CD4-positive, CD25-positive, alpha-beta regulatory T cell (primary cell): ENCODE data around the gene EFNA3. TPM values are rescaled to one million over a fixed set of nuclear protein-coding genes. Genes with fewer than 3 reads are reported as not detected.

Source experiments
- ATAC-seq, 2 donors: fragments of 150-1000 bp; cut with Tn5 transposase; one replicate each; pipeline ENCODE4 v1.10.0; 2021; ENCODE audit warnings: low read depth in 2 of 2, moderate number of reproducible peaks in 2 of 2, moderate library complexity in 1 of 2
- DNase-seq, 3 donors: peaks; one replicate each; pipeline versions ENCODE4 v3.0.0 to v3.0.0-alpha.2; 2012 to 2022; ENCODE audit warnings: mixed read lengths in 1 of 3
- H3K27ac ChIP-seq: one replicate; pipeline ENCODE4 v1.7.0; 2013; ENCODE audit warnings: mild to moderate bottlenecking, low read length; ENCODE audit not compliant: insufficient read depth, poor library complexity, severe bottlenecking
- H3K27me3 ChIP-seq: one replicate; pipeline ENCODE4 v1.7.0; 2013; ENCODE audit warnings: low read length; ENCODE audit not compliant: control insufficient read depth, insufficient read depth
- H3K36me3 ChIP-seq: one replicate; pipeline ENCODE4 v1.7.0; 2013; ENCODE audit warnings: mild to moderate bottlenecking, low read length, moderate library complexity; ENCODE audit not compliant: control insufficient read depth, insufficient read depth
- H3K4me1 ChIP-seq: 2 replicates; pipeline ENCODE4 v1.7.0; 2013; ENCODE audit warnings: mild to moderate bottlenecking, low read length; ENCODE audit not compliant: insufficient read depth, control insufficient read depth, poor library complexity, severe bottlenecking
- H3K4me3 ChIP-seq: one replicate; pipeline ENCODE4 v1.7.0; 2013; ENCODE audit warnings: low read depth, mild to moderate bottlenecking, low read length, moderate library complexity
- H3K9me3 ChIP-seq, 2 experiments: 1 replicate in 1 of 2; 2 replicates in 1 of 2; pipeline ENCODE4 v1.7.0; 2013; ENCODE audit warnings: low read length in 2 of 2, mild to moderate bottlenecking in 1 of 2, moderate library complexity in 1 of 2; ENCODE audit not compliant: control insufficient read depth in 2 of 2
- H3K27ac Mint-ChIP-seq, 3 donors: one replicate each; pipeline ENCODE4 v1.8.0; 2020 to 2022; ENCODE audit warnings: mild to moderate bottlenecking in 3 of 3, mixed read lengths in 3 of 3, moderate library complexity in 2 of 3
- H3K27me3 Mint-ChIP-seq: one replicate; pipeline ENCODE4 v1.8.0; 2022; ENCODE audit warnings: mild to moderate bottlenecking, mixed read lengths
- H3K36me3 Mint-ChIP-seq: one replicate; pipeline ENCODE4 v1.8.0; 2020; ENCODE audit warnings: mixed read lengths
- H3K4me1 Mint-ChIP-seq, 4 donors: one replicate each; pipeline ENCODE4 v1.8.0; 2020 to 2022; ENCODE audit warnings: mixed read lengths in 4 of 4, mild to moderate bottlenecking in 1 of 4
- H3K4me3 Mint-ChIP-seq, 4 donors: one replicate each; pipeline ENCODE4 v1.8.0; 2020 to 2022; ENCODE audit warnings: mild to moderate bottlenecking in 4 of 4, mixed read lengths in 4 of 4, moderate library complexity in 3 of 4
- H3K9me3 Mint-ChIP-seq, 7 donors: one replicate each; pipeline ENCODE4 v1.8.0; 2020 to 2022; ENCODE audit warnings: mixed read lengths in 7 of 7, mild to moderate bottlenecking in 3 of 7, moderate library complexity in 2 of 7
- polyA plus RNA-seq, 4 donors: library from polyadenylated mRNA; unstranded; fragments of 300-500 nt; fragmentation: Illumina TruSeq; gene quantifications; one replicate each; pipeline ENCODE4 v1.2.3, GENCODE V29; 2021
- total RNA-seq: library from RNA; stranded (reverse); gene quantifications from one replicate; pipeline ENCODE4 v1.2.3, GENCODE V29; 2022

The EFNA3 gene
- total and polyA plus RNA-seq, 5 donors from 2014 or later, result 0.42 to 1.2 (median 0.63) TPM

DNA sequence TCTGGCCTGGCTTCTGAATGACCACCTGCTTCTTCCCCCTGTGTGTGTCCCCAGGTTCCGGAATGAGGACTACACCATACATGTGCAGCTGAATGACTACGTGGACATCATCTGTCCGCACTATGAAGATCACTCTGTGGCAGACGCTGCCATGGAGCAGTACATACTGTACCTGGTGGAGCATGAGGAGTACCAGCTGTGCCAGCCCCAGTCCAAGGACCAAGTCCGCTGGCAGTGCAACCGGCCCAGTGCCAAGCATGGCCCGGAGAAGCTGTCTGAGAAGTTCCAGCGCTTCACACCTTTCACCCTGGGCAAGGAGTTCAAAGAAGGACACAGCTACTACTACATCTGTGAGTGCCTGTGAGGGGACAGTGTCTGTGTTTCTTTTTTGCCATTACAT lies 52.6 kb downstream of the EFNA3 start:
- no peak for ATAC-seq
- peaks cover 6% of the 10 kb centered on the region for H3K36me3 Mint-ChIP-seq
- H3K4me3 ChIP-seq, result no peak overlapping the region
- H3K27me3 Mint-ChIP-seq, result peaks cover 46% of the 10 kb centered on the region
- no peak for DNase-seq
- H3K4me1 Mint-ChIP-seq, result peaks cover 7 to 61% (median 32%) of the 10 kb centered on the region in 4 donors
- no peaks in the 10 kb centered on the region for H3K9me3 ChIP-seq
- H3K27ac Mint-ChIP-seq, result peak overlapping the region in 1 of 3 donors; percentile 18
- no peaks in the 10 kb centered on the region for H3K9me3 Mint-ChIP-seq
- H3K27me3 ChIP-seq, result peaks cover 9% of the 10 kb centered on the region
- peaks cover 43% of the 10 kb centered on the region for H3K4me1 ChIP-seq
- H3K4me3 Mint-ChIP-seq, result peak overlapping the region in 1 of 4 donors; percentile 81
- H3K36me3 ChIP-seq, result no peaks in the 10 kb centered on the region
- no peak overlapping the region for H3K27ac ChIP-seq

DNA sequence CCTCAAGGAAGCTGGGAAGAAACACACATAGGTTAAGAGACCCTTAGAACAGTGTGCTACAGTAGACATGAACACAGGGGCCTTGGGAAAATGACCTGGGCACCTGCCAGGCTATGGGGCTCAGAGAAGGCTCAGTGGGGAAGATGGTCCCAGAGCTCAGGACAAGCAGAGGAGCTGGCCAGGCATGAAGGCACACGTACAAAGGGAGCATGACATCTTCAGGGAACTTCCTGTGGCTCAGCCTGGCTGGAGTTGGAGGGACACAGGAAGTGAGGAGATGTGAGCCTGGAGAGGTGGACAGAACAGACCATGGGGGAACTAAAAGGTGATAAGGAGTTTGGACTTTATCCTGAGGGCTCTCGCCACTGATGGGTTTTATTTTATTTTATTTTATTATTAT lies 53.2 kb downstream of the EFNA3 start:
- Histone ChIP-seq H3K27ac (no peak overlapping the region), H3K27me3 (peaks cover 8% of the 10 kb centered on the region), H3K4me1 (peaks cover 41% of the 10 kb centered on the region), H3K36me3 (no peaks in the 10 kb centered on the region), H3K9me3 (no peaks in the 10 kb centered on the region), H3K4me3 (no peak overlapping the region)
- H3K27me3 Mint-ChIP-seq, result peaks cover 42% of the 10 kb centered on the region
- no peak for DNase-seq
- peaks cover 9 to 62% (median 33%) of the 10 kb centered on the region in 4 donors for H3K4me1 Mint-ChIP-seq
- no peaks in the 10 kb centered on the region for H3K9me3 Mint-ChIP-seq
- H3K36me3 Mint-ChIP-seq, result peaks cover 6% of the 10 kb centered on the region
- ATAC-seq, result no peak
- H3K4me3 Mint-ChIP-seq, result peak overlapping the region in 3 of 4 donors; percentile 29 to 81 (median 50)
- H3K27ac Mint-ChIP-seq, result no peak overlapping the region

DNA sequence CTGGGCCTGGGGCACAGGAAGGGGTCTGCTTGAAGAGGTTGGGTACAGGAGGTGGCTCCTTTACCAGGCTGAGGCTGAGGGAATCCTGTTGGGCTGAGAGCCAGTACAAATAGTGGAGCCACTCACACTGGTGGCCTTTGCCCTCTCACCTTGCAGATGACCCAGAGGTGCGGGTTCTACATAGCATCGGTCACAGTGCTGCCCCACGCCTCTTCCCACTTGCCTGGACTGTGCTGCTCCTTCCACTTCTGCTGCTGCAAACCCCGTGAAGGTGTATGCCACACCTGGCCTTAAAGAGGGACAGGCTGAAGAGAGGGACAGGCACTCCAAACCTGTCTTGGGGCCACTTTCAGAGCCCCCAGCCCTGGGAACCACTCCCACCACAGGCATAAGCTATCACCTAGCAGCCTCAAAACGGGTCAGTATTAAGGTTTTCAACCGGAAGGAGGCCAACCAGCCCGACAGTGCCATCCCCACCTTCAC lies 55.2 kb downstream of the EFNA3 start:
- peak overlapping the region in 2 of 3 donors; percentile 0 to 56 for H3K27ac Mint-ChIP-seq

GRCh38 chr1:155134322-155134721 lies 55.7 kb downstream of the EFNA3 start:
- H3K4me1 Mint-ChIP-seq, result peaks cover 13 to 62% (median 38%) of the 10 kb centered on the region in 4 donors

More for the DNA sequence above, 55.2 kb downstream of the EFNA3 start:
- ATAC-seq, result no peak
- Mint-ChIP-seq H3K36me3 (peaks cover 6% of the 10 kb centered on the region), H3K4me1 (peaks cover 13 to 64% (median 36%) of the 10 kb centered on the region in 4 donors), H3K4me3 (peak overlapping the region in 3 of 4 donors; percentile 95 to 99 (median 95)), H3K27me3 (peaks cover 25% of the 10 kb centered on the region), H3K9me3 (no peaks in the 10 kb centered on the region)
- Histone ChIP-seq H3K9me3 (no peaks in the 10 kb centered on the region), H3K36me3 (no peaks in the 10 kb centered on the region), H3K27me3 (no peaks in the 10 kb centered on the region), H3K4me3 (no peak overlapping the region), H3K27ac (no peak overlapping the region), H3K4me1 (peaks cover 29% of the 10 kb centered on the region)
- DNase-seq, result no peak

GRCh38 chr1:155134880-155135414 lies 56.3 kb downstream of the EFNA3 start:
- Mint-ChIP-seq H3K27ac (peak overlapping the region; percentile 98 to 99 (median 98)), H3K4me3 (peak overlapping the region; percentile 95 to 100 (median 97)), H3K27me3 (peaks cover 14% of the 10 kb centered on the region), H3K4me1 (peaks cover 13 to 61% (median 37%) of the 10 kb centered on the region in 4 donors), H3K36me3 (peaks cover 6% of the 10 kb centered on the region), H3K9me3 (no peaks in the 10 kb centered on the region)
- H3K36me3 ChIP-seq, result no peaks in the 10 kb centered on the region
- H3K4me3 ChIP-seq, result peak overlapping the region; percentile 90
- peak overlapping the region; percentile 98 for H3K27ac ChIP-seq
- DNase-seq (peak in 1 of 3 donors; percentile 36), ATAC-seq (no peak)
- H3K9me3 ChIP-seq, result no peaks in the 10 kb centered on the region
- H3K4me1 ChIP-seq, result peaks cover 25% of the 10 kb centered on the region
- no peaks in the 10 kb centered on the region for H3K27me3 ChIP-seq

More at GRCh38 chr1:155134322-155134721, 55.7 kb downstream of the EFNA3 start:
- DNase-seq (no peak), ATAC-seq (no peak)
- Histone ChIP-seq H3K4me3 (no peak overlapping the region), H3K4me1 (peaks cover 24% of the 10 kb centered on the region), H3K27me3 (no peaks in the 10 kb centered on the region), H3K9me3 (no peaks in the 10 kb centered on the region), H3K36me3 (no peaks in the 10 kb centered on the region), H3K27ac (no peak overlapping the region)
- Mint-ChIP-seq H3K9me3 (no peaks in the 10 kb centered on the region), H3K27me3 (peaks cover 20% of the 10 kb centered on the region), H3K27ac (peak overlapping the region in 1 of 3 donors; percentile 98), H3K4me3 (peak overlapping the region; percentile 95 to 100 (median 97)), H3K36me3 (peaks cover 6% of the 10 kb centered on the region)

- peak; percentile 84 to 87 for ATAC-seq
- Mint-ChIP-seq H3K27ac (peak within 1 kb of the TSS; percentile 98 to 99 (median 98)), H3K4me3 (peak within 1 kb of the TSS; percentile 95 to 100 (median 97)), H3K9me3 (no peaks in the 10 kb centered on the region), H3K4me1 (peaks cover 13 to 61% (median 40%) of the 10 kb centered on the region in 4 donors), H3K36me3 (peaks cover 6% of the 10 kb centered on the region), H3K27me3 (peaks cover 14% of the 10 kb centered on the region)
- DNase-seq, result peak; percentile 90 to 95 (median 91)
- Histone ChIP-seq H3K4me1 (peaks cover 29% of the 10 kb centered on the region), H3K9me3 (no peaks in the 10 kb centered on the region), H3K27me3 (no peaks in the 10 kb centered on the region), H3K4me3 (peak within 1 kb of the TSS; percentile 90), H3K36me3 (no peaks in the 10 kb centered on the region), H3K27ac (peak within 1 kb of the TSS; percentile 98)
Observed at GRCh38 chr1:155135415-155136028, 56.9 kb downstream of the EFNA3 start, which contains the start of gene SLC50A1. Gene SLC50A1, plus strand, starts transcription at chr1:155135852. Its CDS starts 60 bp downstream, at chr1:155135912.

- Histone ChIP-seq H3K36me3 (no peaks in the 10 kb centered on the region), H3K4me1 (peaks cover 33% of the 10 kb centered on the region), H3K27ac (peak overlapping the region; percentile 98), H3K4me3 (peak overlapping the region; percentile 52), H3K27me3 (peaks cover 4% of the 10 kb centered on the region), H3K9me3 (no peaks in the 10 kb centered on the region)
- peak overlapping the region; percentile 98 to 99 (median 98) for H3K27ac Mint-ChIP-seq
- DNase-seq (peak in 1 of 3 donors; percentile 95), ATAC-seq (peak; percentile 25 to 28)
- H3K4me3 Mint-ChIP-seq, result peak overlapping the region; percentile 95 to 100 (median 97)
- H3K27me3 Mint-ChIP-seq, result peaks cover 9% of the 10 kb centered on the region
- peaks cover 6% of the 10 kb centered on the region for H3K36me3 Mint-ChIP-seq
- no peaks in the 10 kb centered on the region for H3K9me3 Mint-ChIP-seq
- peaks cover 13 to 58% (median 38%) of the 10 kb centered on the region in 4 donors for H3K4me1 Mint-ChIP-seq
Observed at GRCh38 chr1:155136748-155137147, 58.1 kb downstream of the EFNA3 start.
